Tibial nerve (tissue), 4 donors: ENCODE results near the gene STXBP4. TPM values are rescaled to one million over a fixed set of nuclear protein-coding genes. Genes with fewer than 3 reads are reported as not detected.

ENCODE experiments used
- DNase-seq, 2 donors: peaks; one replicate each; pipeline ENCODE4 v3.0.0-alpha.2; 2019; ENCODE audit warnings: low spot score in 2 of 2
- H3K27ac ChIP-seq, 4 donors: fragments of 200-600 bp; sonication (generic) in 3 of 4; one replicate each; pipeline ENCODE4 v1.5.1; 2017 to 2019; ENCODE audit warnings: mild to moderate bottlenecking in 1 of 4
- H3K27me3 ChIP-seq, 2 donors: fragments of 200-600 bp; sonication (generic) in 1 of 2; one replicate each; pipeline versions ENCODE4 v1.5.1 to v1.6.0; 2017 to 2019
- H3K36me3 ChIP-seq, 3 donors: fragments of 200-600 bp; sonication (generic); one replicate each; pipeline ENCODE4 v1.5.1; 2018 to 2019
- H3K4me1 ChIP-seq, 4 donors: fragments of 200-600 bp; sonication (generic) in 3 of 4; one replicate each; pipeline ENCODE4 v1.5.1; 2017 to 2019
- H3K4me3 ChIP-seq, 4 donors: fragments of 200-600 bp; sonication (generic) in 3 of 4; one replicate each; pipeline ENCODE4 v1.5.1; 2017 to 2019; ENCODE audit warnings: mild to moderate bottlenecking in 1 of 4, moderate library complexity in 1 of 4
- H3K9me3 ChIP-seq, 4 donors: fragments of 200-600 bp; sonication (generic) in 3 of 4; one replicate each; pipeline ENCODE4 v1.5.1; 2017 to 2019
- EP300 ChIP-seq, 2 donors: sonication (generic); formaldehyde crosslinking; IDR thresholded peaks; one replicate each; pipeline ENCODE4 v1.6.1; 2017; ENCODE audit warnings: antibody characterized with exemption in 2 of 2, mild to moderate bottlenecking in 1 of 2
- POLR2A ChIP-seq, 2 donors: fragments of 450-650 bp; IDR thresholded peaks; one replicate each; pipeline ENCODE4 v1.6.1; 2017; ENCODE audit warnings: antibody characterized with exemption in 2 of 2, mild to moderate bottlenecking in 2 of 2, moderate library complexity in 2 of 2
- WGBS, 2 donors: methylation state at CpG; one replicate each; pipeline ENCODE4 v1.1.5; 2018; 5-methylcytosine and 5-hydroxymethylcytosine counted together
- total RNA-seq, 4 donors: library from RNA; depleted of rRNA; stranded (reverse); fragments of >200 nt; gene quantifications; one replicate each; pipeline ENCODE4 v1.1.0, GENCODE V29; 2016
- TF ChIP-seq, protein P1 (sequence below), 5 experiments: fragments of 200-600 bp in 3 of 5; fragments of 450-650 bp in 2 of 5; sonication (generic) in 3 of 5; IDR thresholded peaks; one replicate each; pipeline ENCODE4 v1.5.1; 2016 to 2019; ENCODE audit warnings: antibody characterized with exemption in 5 of 5, mild to moderate bottlenecking in 3 of 5, moderate library complexity in 2 of 5

STXBP4 gene
- total RNA-seq, 4 donors from 2014 or later = 21.6 to 64.8 (median 28.2) TPM

- DNase-seq = no peak
- 94% methylated on average over 2 of the region's 2 CpGs for WGBS, 2 donors
- TF ChIP-seq POLR2A (IDR thresholded peaks at IDR 0.05) (no peak), EP300 (IDR thresholded peaks at IDR 0.05) (no peak)
- TF ChIP-seq, protein P1, sequence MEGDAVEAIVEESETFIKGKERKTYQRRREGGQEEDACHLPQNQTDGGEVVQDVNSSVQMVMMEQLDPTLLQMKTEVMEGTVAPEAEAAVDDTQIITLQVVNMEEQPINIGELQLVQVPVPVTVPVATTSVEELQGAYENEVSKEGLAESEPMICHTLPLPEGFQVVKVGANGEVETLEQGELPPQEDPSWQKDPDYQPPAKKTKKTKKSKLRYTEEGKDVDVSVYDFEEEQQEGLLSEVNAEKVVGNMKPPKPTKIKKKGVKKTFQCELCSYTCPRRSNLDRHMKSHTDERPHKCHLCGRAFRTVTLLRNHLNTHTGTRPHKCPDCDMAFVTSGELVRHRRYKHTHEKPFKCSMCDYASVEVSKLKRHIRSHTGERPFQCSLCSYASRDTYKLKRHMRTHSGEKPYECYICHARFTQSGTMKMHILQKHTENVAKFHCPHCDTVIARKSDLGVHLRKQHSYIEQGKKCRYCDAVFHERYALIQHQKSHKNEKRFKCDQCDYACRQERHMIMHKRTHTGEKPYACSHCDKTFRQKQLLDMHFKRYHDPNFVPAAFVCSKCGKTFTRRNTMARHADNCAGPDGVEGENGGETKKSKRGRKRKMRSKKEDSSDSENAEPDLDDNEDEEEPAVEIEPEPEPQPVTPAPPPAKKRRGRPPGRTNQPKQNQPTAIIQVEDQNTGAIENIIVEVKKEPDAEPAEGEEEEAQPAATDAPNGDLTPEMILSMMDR (IDR thresholded peaks at IDR 0.05) = no peak
- Histone ChIP-seq H3K4me1 (no peaks in the 10 kb centered on the region), H3K36me3 (peaks cover 0 to 11% (median 0%) of the 10 kb centered on the region in 3 donors), H3K27ac (no peak overlapping the region), H3K27me3 (no peaks in the 10 kb centered on the region), H3K4me3 (no peak overlapping the region), H3K9me3 (no peaks in the 10 kb centered on the region)
Observed at GRCh38 chr17:54947396-54947795, 21.2 kb upstream of the STXBP4 start.

GRCh38 chr17:54948380-54948779 lies 20.2 kb upstream of the STXBP4 start:
- Histone ChIP-seq H3K27ac (no peak overlapping the region), H3K4me3 (no peak overlapping the region), H3K27me3 (no peaks in the 10 kb centered on the region), H3K4me1 (no peaks in the 10 kb centered on the region), H3K9me3 (no peaks in the 10 kb centered on the region), H3K36me3 (peaks cover 0 to 15% (median 0%) of the 10 kb centered on the region in 3 donors)
- no peak for DNase-seq
- TF ChIP-seq EP300 (IDR thresholded peaks at IDR 0.05) (no peak), POLR2A (IDR thresholded peaks at IDR 0.05) (no peak)
- TF ChIP-seq, protein P1 (IDR thresholded peaks at IDR 0.05) = no peak
- WGBS, 2 donors = 58 to 72% methylated on average over 5 of the region's 5 CpGs

DNA sequence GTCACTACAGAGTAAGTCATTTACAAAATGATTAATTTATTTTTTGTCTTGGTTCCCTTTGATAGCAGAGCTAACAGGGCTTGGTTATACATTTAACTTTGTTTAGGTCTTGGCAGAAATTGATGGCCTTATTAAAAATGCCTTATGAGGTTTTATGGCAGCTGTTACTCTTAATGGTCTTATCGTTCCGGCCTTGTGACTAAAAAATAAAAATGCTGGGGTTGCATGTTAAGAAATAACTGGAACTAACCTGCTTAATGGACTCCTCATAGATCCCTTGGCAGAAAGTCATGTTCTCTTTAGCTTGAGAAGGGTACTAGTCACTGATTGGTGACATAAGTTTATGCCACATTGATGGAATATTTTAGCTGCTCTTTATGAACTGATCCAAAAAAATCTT lies 18.4 kb upstream of the STXBP4 start:
- H3K4me1 ChIP-seq = no peaks in the 10 kb centered on the region
- DNase-seq = no peak
- WGBS, 2 donors = 87 to 90% methylated on average over 2 of the region's 2 CpGs
- H3K9me3 ChIP-seq = no peaks in the 10 kb centered on the region
- no peaks in the 10 kb centered on the region for H3K27me3 ChIP-seq
- H3K36me3 ChIP-seq = peaks cover 0 to 33% (median 0%) of the 10 kb centered on the region in 3 donors
- H3K27ac ChIP-seq = no peak overlapping the region
- no peak for TF ChIP-seq POLR2A (IDR thresholded peaks at IDR 0.05)
- no peak for TF ChIP-seq EP300 (IDR thresholded peaks at IDR 0.05)
- TF ChIP-seq, protein P1 (IDR thresholded peaks at IDR 0.05) = no peak
- H3K4me3 ChIP-seq = no peak overlapping the region

DNA sequence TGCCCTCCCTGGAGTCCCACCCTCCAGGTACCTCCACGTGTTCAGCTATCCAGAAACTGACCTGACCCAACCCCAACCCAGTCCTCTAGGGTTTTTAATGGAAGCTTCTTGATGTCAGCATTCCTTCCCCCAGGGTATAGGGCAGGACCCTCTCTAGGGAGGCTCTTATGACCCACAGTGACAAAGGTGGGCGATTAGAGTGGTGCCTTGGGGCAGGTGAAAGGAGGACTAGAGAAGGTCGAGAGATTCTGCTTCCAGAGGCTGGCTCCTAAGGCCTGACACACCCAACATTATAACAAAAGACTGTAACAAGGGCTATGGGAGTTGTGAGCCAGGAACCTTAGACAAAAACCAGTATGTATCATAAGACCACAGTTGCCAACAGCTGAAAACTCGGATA lies 17.3 kb upstream of the STXBP4 start:
- no peak for TF ChIP-seq EP300 (IDR thresholded peaks at IDR 0.05)
- no peak for TF ChIP-seq POLR2A (IDR thresholded peaks at IDR 0.05)
- TF ChIP-seq, protein P1 (IDR thresholded peaks at IDR 0.05) = no peak
- H3K27me3 ChIP-seq = no peaks in the 10 kb centered on the region
- H3K4me3 ChIP-seq = no peak overlapping the region
- H3K4me1 ChIP-seq = no peaks in the 10 kb centered on the region
- no peaks in the 10 kb centered on the region for H3K9me3 ChIP-seq
- WGBS, 2 donors = 71 to 84% methylated on average over 4 of the region's 4 CpGs
- DNase-seq = no peak
- peaks cover 0 to 43% (median 0%) of the 10 kb centered on the region in 3 donors for H3K36me3 ChIP-seq
- H3K27ac ChIP-seq = no peak overlapping the region

- H3K27ac ChIP-seq = no peak overlapping the region
- H3K4me3 ChIP-seq = no peak overlapping the region
- WGBS, 2 donors = 61 to 66% methylated on average over 3 of the region's 3 CpGs
- H3K27me3 ChIP-seq = no peaks in the 10 kb centered on the region
- H3K4me1 ChIP-seq = no peaks in the 10 kb centered on the region
- peaks cover 5 to 85% (median 6%) of the 10 kb centered on the region in 3 donors for H3K36me3 ChIP-seq
- TF ChIP-seq EP300 (IDR thresholded peaks at IDR 0.05) (no peak), POLR2A (IDR thresholded peaks at IDR 0.05) (no peak)
- TF ChIP-seq, protein P1 (IDR thresholded peaks at IDR 0.05) = no peak
- no peaks in the 10 kb centered on the region for H3K9me3 ChIP-seq
- no peak for DNase-seq
Observed at GRCh38 chr17:54956791-54957190, 11.8 kb upstream of the STXBP4 start.
